ENCODE results near the gene PEPD.

Gene PEPD

DNA sequence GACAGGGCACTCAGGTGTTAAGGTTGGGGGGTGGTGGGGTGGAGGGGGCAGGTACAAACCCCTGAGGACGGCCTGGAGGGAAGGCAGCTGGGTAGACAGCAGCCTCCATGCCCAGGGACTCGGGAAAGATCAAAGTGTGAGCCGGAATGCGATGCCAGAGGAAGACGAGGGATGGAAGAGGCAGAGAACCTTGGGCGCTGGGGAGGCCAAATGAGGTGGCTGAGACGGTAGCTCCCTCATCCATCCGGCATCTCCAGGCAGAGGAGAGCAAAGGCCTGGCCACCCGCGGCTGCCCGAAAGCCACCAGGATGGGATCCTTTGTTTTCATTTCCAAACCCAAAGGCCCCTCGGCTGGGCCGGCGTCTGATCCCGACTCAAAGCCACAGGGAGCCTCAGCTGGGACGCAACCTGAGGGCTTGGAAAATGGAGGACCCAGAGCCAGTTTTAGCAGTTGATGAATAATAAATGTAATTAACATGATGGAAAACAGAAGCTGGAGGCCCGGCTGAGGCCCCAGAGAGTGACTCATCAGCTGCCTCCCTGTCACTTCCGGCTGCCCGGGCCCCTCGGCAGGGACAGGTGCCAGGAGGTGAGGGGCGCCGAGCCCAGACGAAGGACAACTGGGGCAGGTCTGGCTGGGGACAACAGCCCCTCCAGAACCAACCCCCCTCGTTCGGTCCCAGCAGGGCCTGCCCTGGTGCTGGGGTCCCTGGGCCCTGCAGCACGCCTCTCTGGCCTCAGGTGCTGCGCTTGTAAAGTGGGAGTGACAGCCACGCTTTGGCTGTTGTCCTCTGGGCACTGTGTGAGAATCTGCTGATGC is 86.5 kb downstream of the PEPD start:
- Histone ChIP-seq H3K4me3 (ENCODE audit: insufficient read depth, low read depth, low read length) (no peak overlapping the region), H3K9me3 (ENCODE audit: control insufficient read depth, low read length) (no peaks in the 10 kb centered on the region), H3K27me3 (ENCODE audit: control insufficient read depth, insufficient read depth, low read length, poor library complexity, severe bottlenecking) (no peaks in the 10 kb centered on the region), H3K4me1 (ENCODE audit: control insufficient read depth, insufficient read depth, low read length) (no peaks in the 10 kb centered on the region), H3K36me3 (ENCODE audit: control insufficient read depth, insufficient read depth, low read length) (no peaks in the 10 kb centered on the region), H3K27ac (ENCODE audit: insufficient read depth, low read depth, low read length, poor library complexity, severe bottlenecking) (no peak overlapping the region)
- WGBS, 2 experiments = 69 to 70% methylated on average over 28 of the region's 28 CpGs

GRCh38 chr19:33434069-33434885 is 87.3 kb downstream of the PEPD start:
- H3K4me1 ChIP-seq (ENCODE audit: control insufficient read depth, insufficient read depth, low read length) = no peaks in the 10 kb centered on the region
- H3K9me3 ChIP-seq (ENCODE audit: control insufficient read depth, low read length) = no peaks in the 10 kb centered on the region
- no peaks in the 10 kb centered on the region for H3K27me3 ChIP-seq (ENCODE audit: control insufficient read depth, insufficient read depth, low read length, poor library complexity, severe bottlenecking)
- H3K36me3 ChIP-seq (ENCODE audit: control insufficient read depth, insufficient read depth, low read length) = no peaks in the 10 kb centered on the region
- no peak overlapping the region for H3K4me3 ChIP-seq (ENCODE audit: insufficient read depth, low read depth, low read length)
- 93 to 94% methylated on average over 22 of the region's 22 CpGs for WGBS, 2 experiments
- H3K27ac ChIP-seq (ENCODE audit: insufficient read depth, low read depth, low read length, poor library complexity, severe bottlenecking) = no peak overlapping the region

DNA sequence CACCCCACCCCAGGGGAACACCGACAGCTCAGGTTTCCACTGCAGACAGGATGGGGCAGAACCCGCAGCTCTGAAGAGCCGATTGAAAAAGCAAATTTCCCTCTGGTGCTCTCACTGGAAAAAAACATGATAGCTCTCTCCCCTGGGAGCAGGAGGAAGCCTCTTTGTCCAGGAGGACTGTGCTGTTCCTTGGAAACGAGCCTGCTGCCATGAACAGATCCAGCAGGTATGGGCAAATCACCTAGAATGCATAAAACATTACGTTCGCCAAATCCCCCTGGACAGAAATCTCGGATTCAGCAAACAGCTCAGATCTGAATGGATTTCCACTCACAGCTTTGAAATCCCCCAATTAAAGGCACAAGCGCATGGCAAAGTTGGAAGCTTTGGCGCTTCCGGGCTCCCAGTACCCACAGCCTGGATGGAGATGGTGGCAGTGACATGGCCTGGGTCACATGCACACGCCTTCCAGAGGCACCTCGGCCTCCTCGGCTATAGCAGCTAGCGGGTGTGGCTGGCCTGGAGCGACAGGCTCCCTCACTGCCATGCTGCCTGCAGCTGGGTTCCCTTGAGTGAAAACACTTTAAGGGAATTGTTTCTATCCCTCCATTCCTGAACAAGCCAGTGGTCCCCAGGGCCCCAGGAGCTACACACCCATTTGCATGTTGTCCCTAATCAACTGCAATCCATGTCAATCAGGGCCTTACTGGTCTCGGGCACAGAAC is 89.0 kb downstream of the PEPD start:
- H3K36me3 ChIP-seq (ENCODE audit: control insufficient read depth, insufficient read depth, low read length) = no peaks in the 10 kb centered on the region
- H3K27me3 ChIP-seq (ENCODE audit: control insufficient read depth, insufficient read depth, low read length, poor library complexity, severe bottlenecking) = no peaks in the 10 kb centered on the region
- no peaks in the 10 kb centered on the region for H3K4me1 ChIP-seq (ENCODE audit: control insufficient read depth, insufficient read depth, low read length)
- H3K9me3 ChIP-seq (ENCODE audit: control insufficient read depth, low read length) = no peaks in the 10 kb centered on the region
- 83 to 84% methylated on average over 16 of the region's 16 CpGs for WGBS, 2 experiments
- H3K4me3 ChIP-seq (ENCODE audit: insufficient read depth, low read depth, low read length) = no peak overlapping the region
- no peak overlapping the region for H3K27ac ChIP-seq (ENCODE audit: insufficient read depth, low read depth, low read length, poor library complexity, severe bottlenecking)

DNA sequence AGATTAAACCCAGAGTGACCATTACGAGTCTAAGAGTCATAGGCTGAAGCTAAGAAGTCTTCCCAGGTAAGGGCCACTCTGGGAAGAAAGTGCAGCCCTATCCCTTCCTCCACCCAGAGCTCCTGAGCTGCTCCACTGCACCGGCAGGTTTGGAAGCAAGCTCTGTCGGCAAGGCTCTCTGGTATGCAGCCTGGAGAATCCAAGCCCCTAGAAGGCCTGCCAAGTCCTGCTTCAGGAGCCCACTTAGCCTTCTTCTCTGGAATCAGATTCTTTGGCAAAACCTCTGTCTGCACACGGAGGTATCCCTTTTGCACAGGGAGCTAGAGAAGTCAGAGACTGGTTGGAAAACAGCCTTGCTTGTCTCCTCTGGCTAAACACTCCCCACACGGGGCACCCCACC is 89.6 kb downstream of the PEPD start:
- 74 to 75% methylated on average over 5 of the region's 5 CpGs for WGBS, 2 experiments
- no peaks in the 10 kb centered on the region for H3K4me1 ChIP-seq (ENCODE audit: control insufficient read depth, insufficient read depth, low read length)
- no peaks in the 10 kb centered on the region for H3K36me3 ChIP-seq (ENCODE audit: control insufficient read depth, insufficient read depth, low read length)
- no peak overlapping the region for H3K27ac ChIP-seq (ENCODE audit: insufficient read depth, low read depth, low read length, poor library complexity, severe bottlenecking)
- no peaks in the 10 kb centered on the region for H3K27me3 ChIP-seq (ENCODE audit: control insufficient read depth, insufficient read depth, low read length, poor library complexity, severe bottlenecking)
- no peaks in the 10 kb centered on the region for H3K9me3 ChIP-seq (ENCODE audit: control insufficient read depth, low read length)
- no peak overlapping the region for H3K4me3 ChIP-seq (ENCODE audit: insufficient read depth, low read depth, low read length)

DNA sequence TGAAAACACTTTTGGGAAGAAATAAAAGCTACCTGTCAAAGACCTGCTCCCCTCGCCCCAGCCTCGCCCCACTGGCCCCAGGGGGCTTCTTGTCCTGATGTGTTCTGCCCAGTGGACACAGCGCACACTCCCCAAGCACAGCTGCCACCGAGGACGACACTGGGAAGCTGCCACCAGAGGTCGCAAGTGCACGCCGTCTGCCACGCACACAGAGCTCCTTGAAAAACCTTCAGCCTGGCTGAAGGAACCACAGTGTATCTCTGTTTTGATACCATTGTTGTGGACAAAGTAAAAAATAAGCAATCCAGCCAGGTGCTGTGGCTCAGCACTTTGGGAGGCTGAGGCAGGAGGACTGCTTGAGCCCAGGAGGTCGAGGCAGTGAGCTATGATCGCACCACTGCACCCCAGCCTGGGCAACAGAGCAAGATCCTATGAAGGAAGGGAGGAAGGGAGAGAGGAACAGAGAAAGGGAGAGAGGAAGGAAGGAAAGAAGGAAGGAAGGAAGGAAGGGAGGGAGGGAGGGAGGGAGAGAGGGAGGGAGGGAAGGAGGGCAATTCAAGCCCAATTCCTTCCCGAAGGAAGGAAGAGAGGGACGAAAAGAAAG is 90.8 kb downstream of the PEPD start:
- WGBS, 2 experiments = 38 to 41% methylated on average over 13 of the region's 13 CpGs
- H3K36me3 ChIP-seq (ENCODE audit: control insufficient read depth, insufficient read depth, low read length) = no peaks in the 10 kb centered on the region
- H3K4me3 ChIP-seq (ENCODE audit: insufficient read depth, low read depth, low read length) = no peak overlapping the region
- H3K4me1 ChIP-seq (ENCODE audit: control insufficient read depth, insufficient read depth, low read length) = no peaks in the 10 kb centered on the region
- no peak overlapping the region for H3K27ac ChIP-seq (ENCODE audit: insufficient read depth, low read depth, low read length, poor library complexity, severe bottlenecking)
- no peaks in the 10 kb centered on the region for H3K9me3 ChIP-seq (ENCODE audit: control insufficient read depth, low read length)
- no peaks in the 10 kb centered on the region for H3K27me3 ChIP-seq (ENCODE audit: control insufficient read depth, insufficient read depth, low read length, poor library complexity, severe bottlenecking)

DNA sequence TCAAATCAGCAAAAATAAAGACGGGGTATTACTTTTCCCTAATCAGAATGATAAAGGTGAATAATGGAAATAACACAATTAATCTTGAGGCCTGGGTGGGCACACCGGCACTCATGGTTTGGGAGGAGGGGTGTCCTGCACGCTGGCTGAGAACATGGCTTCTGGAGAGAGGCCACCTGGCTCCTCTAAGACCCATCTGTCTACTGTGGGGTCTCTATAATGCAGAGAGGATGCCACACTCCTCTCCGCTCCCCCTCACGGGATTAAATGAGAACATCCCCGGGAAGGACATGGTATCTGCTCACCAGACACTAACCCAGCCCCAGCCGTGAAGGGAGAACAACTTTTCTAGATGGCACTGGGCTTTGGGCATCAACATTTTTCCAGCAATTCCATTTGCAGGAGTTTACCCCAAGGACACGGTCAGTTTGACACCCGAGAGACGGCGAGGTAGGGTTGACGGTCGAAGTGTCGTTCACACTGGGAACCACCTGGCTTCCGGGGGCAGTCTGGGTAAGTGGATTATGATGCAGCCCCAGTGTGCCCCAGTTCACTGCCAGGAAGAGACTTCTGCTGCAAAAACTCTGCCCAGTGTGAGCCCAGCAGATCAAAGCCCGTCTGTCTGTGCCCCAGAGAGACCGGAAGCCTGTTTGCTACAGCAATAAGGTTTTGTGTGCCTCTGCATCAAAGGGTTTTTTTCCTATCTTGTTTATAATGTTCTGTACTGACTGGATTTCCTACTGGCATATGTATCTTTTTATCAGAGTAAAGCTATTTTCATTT is 91.5 kb downstream of the PEPD start:
- no peak overlapping the region for H3K4me3 ChIP-seq (ENCODE audit: insufficient read depth, low read depth, low read length)
- no peaks in the 10 kb centered on the region for H3K36me3 ChIP-seq (ENCODE audit: control insufficient read depth, insufficient read depth, low read length)
- no peak overlapping the region for H3K27ac ChIP-seq (ENCODE audit: insufficient read depth, low read depth, low read length, poor library complexity, severe bottlenecking)
- no peaks in the 10 kb centered on the region for H3K27me3 ChIP-seq (ENCODE audit: control insufficient read depth, insufficient read depth, low read length, poor library complexity, severe bottlenecking)
- WGBS, 2 experiments = 87 to 88% methylated on average over 17 of the region's 17 CpGs
- H3K4me1 ChIP-seq (ENCODE audit: control insufficient read depth, insufficient read depth, low read length) = no peaks in the 10 kb centered on the region
- no peaks in the 10 kb centered on the region for H3K9me3 ChIP-seq (ENCODE audit: control insufficient read depth, low read length)

- no peaks in the 10 kb centered on the region for H3K36me3 ChIP-seq (ENCODE audit: control insufficient read depth, insufficient read depth, low read length)
- WGBS, 2 experiments = 92 to 96% methylated on average over 5 of the region's 5 CpGs
- H3K4me1 ChIP-seq (ENCODE audit: control insufficient read depth, insufficient read depth, low read length) = no peaks in the 10 kb centered on the region
- no peaks in the 10 kb centered on the region for H3K9me3 ChIP-seq (ENCODE audit: control insufficient read depth, low read length)
- H3K27me3 ChIP-seq (ENCODE audit: control insufficient read depth, insufficient read depth, low read length, poor library complexity, severe bottlenecking) = no peaks in the 10 kb centered on the region
- no peak overlapping the region for H3K4me3 ChIP-seq (ENCODE audit: insufficient read depth, low read depth, low read length)
- H3K27ac ChIP-seq (ENCODE audit: insufficient read depth, low read depth, low read length, poor library complexity, severe bottlenecking) = no peak overlapping the region
These were observed 92.9 kb downstream of the PEPD start for GRCh38 chr19:33428627-33429125.

DNA sequence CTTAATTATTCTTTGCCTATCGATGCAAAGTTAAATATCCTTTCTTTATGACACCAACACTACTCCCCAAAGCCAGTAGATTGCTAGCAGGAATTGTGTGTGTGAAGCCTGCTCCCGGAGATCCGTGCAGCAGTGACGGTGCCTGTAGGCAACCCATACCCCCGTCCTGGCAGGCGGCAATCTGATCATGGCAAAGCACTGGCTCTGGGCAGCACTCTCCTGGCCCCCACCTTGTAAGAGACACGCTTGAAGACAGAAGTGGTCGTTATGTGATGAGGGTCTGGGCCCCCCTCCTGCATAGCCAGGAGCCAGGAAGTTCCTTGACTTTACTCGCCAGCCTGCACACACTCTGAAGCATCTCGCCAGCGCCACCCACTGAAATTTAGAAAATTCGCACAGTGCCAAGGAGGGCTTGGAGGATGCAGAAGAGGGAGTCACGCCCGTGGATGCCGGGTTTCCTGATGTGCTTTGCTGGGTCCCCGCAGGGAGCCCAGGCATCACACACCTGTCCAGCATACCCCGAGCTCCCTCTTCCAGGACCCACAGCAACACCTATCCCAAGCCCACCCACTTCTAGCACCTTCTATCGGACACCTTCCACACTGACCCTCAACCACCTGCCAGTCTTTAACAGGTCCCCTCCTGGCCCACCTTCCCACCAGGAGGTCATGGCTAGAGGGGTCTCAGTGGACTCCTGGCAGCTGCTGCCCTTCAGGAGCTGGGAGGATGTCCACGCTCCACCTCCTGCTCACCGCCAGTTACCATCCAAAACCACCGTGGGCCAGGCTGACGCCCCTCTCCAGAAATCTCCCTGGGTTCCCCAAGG is 93.6 kb downstream of the PEPD start:
- H3K27me3 ChIP-seq (ENCODE audit: control insufficient read depth, insufficient read depth, low read length, poor library complexity, severe bottlenecking) = no peaks in the 10 kb centered on the region
- H3K27ac ChIP-seq (ENCODE audit: insufficient read depth, low read depth, low read length, poor library complexity, severe bottlenecking) = no peak overlapping the region
- 91 to 92% methylated on average over 21 to 22 of the region's 22 CpGs for WGBS, 2 experiments
- H3K4me3 ChIP-seq (ENCODE audit: insufficient read depth, low read depth, low read length) = no peak overlapping the region
- H3K36me3 ChIP-seq (ENCODE audit: control insufficient read depth, insufficient read depth, low read length) = no peaks in the 10 kb centered on the region
- no peaks in the 10 kb centered on the region for H3K4me1 ChIP-seq (ENCODE audit: control insufficient read depth, insufficient read depth, low read length)
- H3K9me3 ChIP-seq (ENCODE audit: control insufficient read depth, low read length) = no peaks in the 10 kb centered on the region

Measured in ectodermal cell (in vitro differentiated cells).